Kidney epithelial cell (primary cell): ENCODE measurements around the gene YIF1A. TPM values are rescaled to one million over a fixed set of nuclear protein-coding genes. Genes with fewer than 3 reads are reported as not detected.

ENCODE experiments used
- DNase-seq: peaks from one replicate; pipeline ENCODE4 v3.0.0-alpha.2; 2010; ENCODE audit warnings: low read depth
- H3K27me3 ChIP-seq: 2 replicates; pipeline ENCODE4 v1.6.0; 2011; ENCODE audit warnings: low read length; ENCODE audit not compliant: control insufficient read depth, insufficient read depth
- H3K36me3 ChIP-seq: 2 replicates; pipeline ENCODE4 v1.5.1; 2011; ENCODE audit warnings: low read length; ENCODE audit not compliant: control insufficient read depth, insufficient read depth
- H3K4me3 ChIP-seq: 2 replicates; pipeline ENCODE4 v1.5.1; 2011; ENCODE audit warnings: low read depth, mild to moderate bottlenecking, control low read depth, low read length
- CTCF ChIP-seq: IDR thresholded peaks from 2 replicates; pipeline ENCODE4 v1.5.1; 2011; ENCODE audit warnings: mild to moderate bottlenecking, moderate library complexity, low read length, control low read depth, inconsistent platforms; ENCODE audit not compliant: insufficient read depth, poor library complexity, severe bottlenecking
- total RNA-seq: library from RNA; depleted of rRNA; stranded (reverse); fragments of >200 nt; gene quantifications from 2 replicates; pipeline ENCODE4 v1.2.3, GENCODE V29; 2015

Gene YIF1A
- total RNA-seq, 1 donor from 2014 or later, result 104 TPM

GRCh38 chr11:66289548-66290329 is 796 bp upstream of the YIF1A start:
- no peaks in the 10 kb centered on the region for H3K36me3 ChIP-seq
- H3K27me3 ChIP-seq, result peaks cover 29% of the 10 kb centered on the region
- DNase-seq, result no peak
- H3K4me3 ChIP-seq, result peak overlapping the region; percentile 57
- TF ChIP-seq CTCF, result no peak

- Histone ChIP-seq H3K36me3 (no peaks in the 10 kb centered on the region), H3K4me3 (peak overlapping the region; percentile 74), H3K27me3 (peaks cover 20% of the 10 kb centered on the region)
- no peak for DNase-seq
- TF ChIP-seq CTCF, result no peak
These were observed 863 bp downstream of the YIF1A start for GRCh38 chr11:66287889-66288670.

GRCh38 chr11:66287211-66287888 is 1.6 kb downstream of the YIF1A start:
- Histone ChIP-seq H3K4me3 (no peak overlapping the region), H3K27me3 (peaks cover 13% of the 10 kb centered on the region), H3K36me3 (no peaks in the 10 kb centered on the region)
- TF ChIP-seq CTCF, result no peak
- DNase-seq, result no peak

GRCh38 chr11:66286699-66287098 is 2.2 kb downstream of the YIF1A start:
- no peak for DNase-seq
- no peaks in the 10 kb centered on the region for H3K36me3 ChIP-seq
- no peak overlapping the region for H3K4me3 ChIP-seq
- peaks cover 7% of the 10 kb centered on the region for H3K27me3 ChIP-seq
- no peak for TF ChIP-seq CTCF

GRCh38 chr11:66285250-66285947 is 3.5 kb downstream of the YIF1A start:
- DNase-seq, result no peak
- no peak for TF ChIP-seq CTCF
- Histone ChIP-seq H3K27me3 (no peaks in the 10 kb centered on the region), H3K36me3 (no peaks in the 10 kb centered on the region), H3K4me3 (no peak overlapping the region)
